ENCODE data around the gene ZNF668. TPM values are rescaled to one million over a fixed set of nuclear protein-coding genes. Genes with fewer than 3 reads are reported as not detected.

Gene ZNF668
- total RNA-seq, 6 experiments from 2014 or later = 15.0 to 24.5 (median 17.5) TPM

GRCh38 chr16:31081428-31082351, 7.7 kb upstream of the ZNF668 start:
- Mint-ChIP-seq H3K27ac (peak overlapping the region; percentile 1; the same call in 1 of the 2 replicates), H3K4me1 (ENCODE audit: low read depth) (no peaks in the 10 kb centered on the region; the same call in 1 of the 2 replicates), H3K4me3 (no peak overlapping the region), H3K9me3 (no peaks in the 10 kb centered on the region), H3K36me3 (ENCODE audit: low read depth) (peaks cover 13% of the 10 kb centered on the region), H3K27me3 (ENCODE audit: insufficient read depth) (peaks cover 1% of the 10 kb centered on the region; the same call in 1 of the 2 replicates)
- no peak for TF ChIP-seq CTCF (IDR thresholded peaks at IDR 0.05)
- DNase-seq = no peak

- no peak for DNase-seq
- Mint-ChIP-seq H3K27ac (0 out of 2 replicates have a peak overlapping the region, but pooled peaks have one; percentile 29), H3K4me3 (no peak overlapping the region), H3K4me1 (ENCODE audit: low read depth) (peaks cover under 1% of the 10 kb centered on the region; the same call in 1 of the 2 replicates), H3K27me3 (ENCODE audit: insufficient read depth) (peaks cover 1% of the 10 kb centered on the region; the same call in 1 of the 2 replicates), H3K36me3 (ENCODE audit: low read depth) (peaks cover 13% of the 10 kb centered on the region), H3K9me3 (no peaks in the 10 kb centered on the region)
- no peak for TF ChIP-seq CTCF (IDR thresholded peaks at IDR 0.05)
Observed at GRCh38 chr16:31080756-31081419, 6.8 kb upstream of the ZNF668 start.

- Mint-ChIP-seq H3K4me1 (ENCODE audit: low read depth) (peaks cover 7% of the 10 kb centered on the region), H3K4me3 (no peak overlapping the region), H3K9me3 (no peaks in the 10 kb centered on the region), H3K27me3 (ENCODE audit: insufficient read depth) (no peaks in the 10 kb centered on the region), H3K36me3 (ENCODE audit: low read depth) (peaks cover 13% of the 10 kb centered on the region), H3K27ac (no peak overlapping the region)
- no peak for DNase-seq
- TF ChIP-seq CTCF (IDR thresholded peaks at IDR 0.05) = no peak
Observed at GRCh38 chr16:31080035-31080629, 6.1 kb upstream of the ZNF668 start.

GRCh38 chr16:31079342-31079944, 5.4 kb upstream of the ZNF668 start:
- no peak for TF ChIP-seq CTCF (IDR thresholded peaks at IDR 0.05)
- H3K36me3 Mint-ChIP-seq (ENCODE audit: low read depth) = peaks cover 17% of the 10 kb centered on the region
- peaks cover 14% of the 10 kb centered on the region for H3K4me1 Mint-ChIP-seq (ENCODE audit: low read depth)
- no peak overlapping the region; the same call in 1 of the 2 replicates for H3K4me3 Mint-ChIP-seq
- no peak overlapping the region for H3K27ac Mint-ChIP-seq
- no peaks in the 10 kb centered on the region for H3K9me3 Mint-ChIP-seq
- no peaks in the 10 kb centered on the region for H3K27me3 Mint-ChIP-seq (ENCODE audit: insufficient read depth)
- DNase-seq = no peak
